NB4 (cell line): ENCODE results near the gene PHRF1.

Experiments
- DNase-seq: peaks from one replicate; pipeline ENCODE4 v3.0.0; 2010; ENCODE audit warnings: low read depth
- H3K4me3 ChIP-seq: one replicate; pipeline ENCODE4 v1.5.1; 2011; ENCODE audit warnings: mild to moderate bottlenecking, low read depth, low read length, moderate library complexity
- MYC ChIP-seq: IDR thresholded peaks from 2 replicates; pipeline ENCODE4 v1.6.1; 2011; ENCODE audit warnings: low read depth, low read length
- POLR2A ChIP-seq: IDR thresholded peaks from 2 replicates; pipeline ENCODE4 v1.6.1; 2011; ENCODE audit warnings: mild to moderate bottlenecking; ENCODE audit not compliant: insufficient read length; ENCODE audit errors: extremely low read depth
- TF ChIP-seq, protein P1 (sequence below): IDR thresholded peaks from 2 replicates; pipeline ENCODE4 v1.6.1; 2011; ENCODE audit warnings: low read depth, low read length
- TF ChIP-seq, protein P2 (sequence below): IDR thresholded peaks from one replicate; pipeline ENCODE4 v1.5.1; 2012; ENCODE audit warnings: low read depth, low read length

PHRF1 gene

DNA sequence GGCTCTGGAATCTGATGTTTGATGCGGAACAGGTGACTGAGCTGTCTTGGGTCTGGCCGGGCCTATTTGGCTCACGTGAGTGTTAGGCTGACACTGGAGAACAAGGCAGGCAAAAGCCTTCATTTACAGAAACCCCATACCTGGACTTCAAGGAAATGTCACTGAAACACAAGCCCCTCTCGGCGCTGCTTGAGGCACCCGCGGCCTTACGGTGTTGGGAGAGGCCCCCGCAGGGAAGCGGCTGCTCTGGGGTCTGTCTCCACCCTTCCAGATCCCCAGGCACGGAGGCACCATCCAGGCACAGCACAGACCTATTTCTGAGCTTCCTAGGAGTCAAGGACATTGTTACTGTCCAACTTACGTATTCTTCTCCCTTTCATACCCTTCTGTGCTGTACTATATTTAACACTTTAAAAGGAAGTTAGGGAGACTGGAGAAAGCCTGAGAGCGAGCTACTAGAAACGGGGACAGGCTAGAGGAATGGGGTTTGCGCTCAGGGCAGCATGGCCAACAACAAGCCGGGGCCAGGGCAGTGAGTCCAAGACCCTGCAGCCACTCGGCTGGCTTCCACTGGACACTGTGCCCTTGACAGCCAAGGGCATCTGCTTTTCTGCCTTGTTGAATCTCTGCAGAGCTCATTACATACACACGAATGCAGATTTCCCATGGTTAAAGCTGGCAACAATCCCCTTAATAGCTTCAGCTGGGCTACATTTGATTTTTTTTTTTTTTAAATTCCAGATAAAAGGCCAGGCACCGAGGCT lies 84.6 kb downstream of the PHRF1 start:
- TF ChIP-seq, protein P1, sequence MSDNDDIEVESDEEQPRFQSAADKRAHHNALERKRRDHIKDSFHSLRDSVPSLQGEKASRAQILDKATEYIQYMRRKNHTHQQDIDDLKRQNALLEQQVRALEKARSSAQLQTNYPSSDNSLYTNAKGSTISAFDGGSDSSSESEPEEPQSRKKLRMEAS: no peak
- TF ChIP-seq, protein P2, sequence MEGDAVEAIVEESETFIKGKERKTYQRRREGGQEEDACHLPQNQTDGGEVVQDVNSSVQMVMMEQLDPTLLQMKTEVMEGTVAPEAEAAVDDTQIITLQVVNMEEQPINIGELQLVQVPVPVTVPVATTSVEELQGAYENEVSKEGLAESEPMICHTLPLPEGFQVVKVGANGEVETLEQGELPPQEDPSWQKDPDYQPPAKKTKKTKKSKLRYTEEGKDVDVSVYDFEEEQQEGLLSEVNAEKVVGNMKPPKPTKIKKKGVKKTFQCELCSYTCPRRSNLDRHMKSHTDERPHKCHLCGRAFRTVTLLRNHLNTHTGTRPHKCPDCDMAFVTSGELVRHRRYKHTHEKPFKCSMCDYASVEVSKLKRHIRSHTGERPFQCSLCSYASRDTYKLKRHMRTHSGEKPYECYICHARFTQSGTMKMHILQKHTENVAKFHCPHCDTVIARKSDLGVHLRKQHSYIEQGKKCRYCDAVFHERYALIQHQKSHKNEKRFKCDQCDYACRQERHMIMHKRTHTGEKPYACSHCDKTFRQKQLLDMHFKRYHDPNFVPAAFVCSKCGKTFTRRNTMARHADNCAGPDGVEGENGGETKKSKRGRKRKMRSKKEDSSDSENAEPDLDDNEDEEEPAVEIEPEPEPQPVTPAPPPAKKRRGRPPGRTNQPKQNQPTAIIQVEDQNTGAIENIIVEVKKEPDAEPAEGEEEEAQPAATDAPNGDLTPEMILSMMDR: no peak
- TF ChIP-seq MYC: no peak
- no peak for TF ChIP-seq POLR2A
- H3K4me3 ChIP-seq: no peak overlapping the region
- DNase-seq: no peak
